Measurements from ENCODE around the gene CAMK1.

Gene CAMK1
- total RNA-seq: 1.9 to 3.2 reads per million in 2 donors

- peak; percentile 16 to 80 (median 38) for DNase-seq
Observed at GRCh38 chr3:9769426-9770275, at the start of gene CAMK1. TSS of gene CAMK1 (minus strand) at chr3:9769947. CDS start at chr3:9767749, 2,198 bp downstream.

- DNase-seq: no peak
Observed at GRCh38 chr3:9818666-9819335, 49.1 kb upstream of the CAMK1 start.

GRCh38 chr3:9817436-9817835, 47.7 kb upstream of the CAMK1 start:
- DNase-seq: no peak

GRCh38 chr3:9815986-9816385, 46.2 kb upstream of the CAMK1 start:
- no peak for DNase-seq

- no peak for DNase-seq
Observed at GRCh38 chr3:9812870-9813483, 43.2 kb upstream of the CAMK1 start.

- DNase-seq: no peak
Observed at GRCh38 chr3:9810846-9811245, 41.1 kb upstream of the CAMK1 start.

GRCh38 chr3:9810433-9810770, 40.7 kb upstream of the CAMK1 start:
- DNase-seq: no peak

- DNase-seq: peak in 3 of 5 experiments; percentile 24 to 67 (median 24)
Observed at GRCh38 chr3:9809615-9810432, 40.1 kb upstream of the CAMK1 start, which contains the start of gene TTLL3. TSS of gene TTLL3 (plus strand) at chr3:9810262. CDS start at chr3:9810662, 400 bp downstream.

- DNase-seq: peak in 1 of 5 experiments; percentile 10
Observed at GRCh38 chr3:9809239-9809614, 39.5 kb upstream of the CAMK1 start.

- peak in 4 of 5 experiments; percentile 18 to 79 (median 27) for DNase-seq
Observed at GRCh38 chr3:9808345-9809037, 38.7 kb upstream of the CAMK1 start.

GRCh38 chr3:9807981-9808344, 38.2 kb upstream of the CAMK1 start:
- DNase-seq: no peak

GRCh38 chr3:9806688-9807589, 37.2 kb upstream of the CAMK1 start:
- no peak for DNase-seq

GRCh38 chr3:9806137-9806536, 36.4 kb upstream of the CAMK1 start:
- no peak for DNase-seq

GRCh38 chr3:9804996-9805395, 35.2 kb upstream of the CAMK1 start:
- no peak for DNase-seq

GRCh38 chr3:9803494-9803893, 33.7 kb upstream of the CAMK1 start:
- DNase-seq: no peak

GRCh38 chr3:9800529-9800928, 30.8 kb upstream of the CAMK1 start:
- no peak for DNase-seq

- DNase-seq: no peak
Observed at GRCh38 chr3:9797196-9797945, 27.6 kb upstream of the CAMK1 start.

- no peak for DNase-seq
Observed at GRCh38 chr3:9795207-9795606, 25.5 kb upstream of the CAMK1 start.

- no peak for DNase-seq
Observed at GRCh38 chr3:9794400-9794799, 24.7 kb upstream of the CAMK1 start.

- peak in 2 of 5 experiments; percentile 13 to 50 for DNase-seq
Observed at GRCh38 chr3:9793161-9793781, 23.5 kb upstream of the CAMK1 start.
